NCI-H345 treated with DMSO at 0.1 percent for 48 hours (cell line): Measurements from ENCODE around the gene CFAP44.
"Not testable (repeated sequence)": the region's sequence is repeated elsewhere in the genome, so short reads cannot be mapped to it uniquely, and the experiment has no call there.

Experiments
- DNase-seq: peaks from one replicate; lab custom pipeline; 2025; ENCODE audit not compliant: unreplicated experiment; lab: John Stamatoyannopoulos, UW

The CFAP44 gene, protein sequence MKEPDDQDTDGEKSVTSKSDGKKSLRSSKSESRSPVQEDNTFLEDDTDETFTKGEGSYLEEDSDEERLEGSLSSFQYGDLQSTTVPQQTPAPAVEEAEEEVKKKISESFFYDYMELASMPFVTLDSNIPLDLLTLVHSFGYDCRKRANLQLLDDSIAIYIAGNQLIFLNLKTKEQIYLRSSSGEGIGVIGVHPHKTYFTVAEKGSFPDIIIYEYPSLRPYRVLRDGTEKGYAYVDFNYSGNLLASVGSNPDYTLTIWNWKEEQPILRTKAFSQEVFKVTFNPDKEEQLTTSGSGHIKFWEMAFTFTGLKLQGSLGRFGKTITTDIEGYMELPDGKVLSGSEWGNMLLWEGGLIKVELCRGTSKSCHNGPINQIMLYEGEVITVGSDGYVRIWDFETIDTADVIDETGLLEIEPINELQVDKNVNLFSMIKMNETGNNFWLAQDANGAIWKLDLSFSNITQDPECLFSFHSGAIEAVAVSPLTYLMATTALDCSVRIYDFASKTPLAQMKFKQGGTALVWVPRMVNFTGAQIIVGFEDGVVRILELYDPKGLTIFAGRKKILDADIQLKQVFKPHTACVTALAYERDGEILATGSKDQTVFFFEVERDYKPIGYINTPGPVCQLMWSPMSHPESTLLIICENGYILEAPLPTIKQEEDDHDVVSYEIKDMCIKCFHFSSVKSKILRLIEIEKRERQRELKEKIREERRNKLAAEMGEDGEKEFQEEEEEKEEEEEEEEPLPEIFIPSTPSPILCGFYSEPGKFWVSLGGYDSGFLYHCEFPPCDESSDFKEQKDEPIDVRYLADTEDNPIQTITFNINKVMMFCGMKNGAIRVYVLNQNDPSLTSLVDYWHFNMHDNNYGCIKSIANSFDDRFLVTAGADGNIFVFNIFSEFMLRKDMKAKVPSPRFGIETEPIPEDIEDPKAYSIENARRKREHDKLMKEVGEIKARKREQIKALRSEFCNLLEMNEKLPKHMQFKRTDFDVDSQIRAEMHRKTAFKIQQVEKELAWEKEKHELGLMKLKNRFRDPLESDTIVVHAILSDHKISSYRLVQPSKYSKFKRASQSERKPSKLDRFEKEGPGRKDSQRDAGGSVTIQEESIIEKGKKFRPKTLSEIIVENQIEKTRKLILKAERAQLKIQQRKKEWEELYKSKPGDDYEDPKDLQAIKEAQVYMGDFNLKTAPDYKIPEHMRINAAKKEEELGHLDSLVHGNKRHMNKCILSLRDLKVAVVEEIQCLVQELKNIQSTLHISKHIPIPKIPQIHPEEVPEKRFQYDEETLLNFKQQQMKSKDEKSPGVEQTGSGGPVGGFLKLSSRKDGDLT (N-terminal part only)

DNA sequence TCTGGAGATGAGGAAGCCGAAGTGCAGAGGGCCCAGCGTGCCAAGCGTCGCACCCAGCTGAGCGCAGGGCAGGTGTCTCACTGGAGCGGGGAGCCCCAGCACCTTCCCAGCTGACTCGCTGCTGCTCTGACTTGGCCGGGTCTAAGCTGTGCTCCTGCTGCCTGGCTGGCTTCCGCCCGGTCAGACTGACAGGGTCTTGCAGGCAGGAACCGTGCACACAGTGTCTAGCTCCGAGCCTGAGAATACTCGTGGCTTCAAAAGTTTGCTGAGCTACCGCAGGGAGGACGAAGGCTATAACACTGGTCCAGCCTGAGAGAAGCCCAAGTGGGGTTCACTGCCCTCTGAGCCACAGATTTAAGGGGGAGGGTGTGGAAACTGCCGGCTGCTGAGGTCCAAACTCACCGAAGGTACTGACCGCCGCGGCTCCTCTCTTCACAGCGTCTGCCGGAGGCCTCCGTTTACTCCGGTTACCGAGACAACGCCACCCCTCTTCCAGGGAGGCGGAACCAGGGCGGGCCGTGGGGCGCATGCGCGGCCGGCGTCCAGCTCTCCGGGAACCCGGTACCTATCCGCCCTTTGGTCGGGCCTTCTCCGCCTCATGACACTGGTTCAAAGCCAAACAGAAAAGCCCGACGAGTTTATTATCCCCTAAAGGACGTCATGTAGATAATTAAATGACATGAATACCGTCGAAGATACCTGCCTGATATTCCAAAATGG lies at the start of gene CFAP44:
TSS of gene CFAP44 (minus strand) at position 443 of the 720 bp plus-strand sequence. CDS start 7,829 bp downstream, outside the sequence.
- DNase-seq = no peak

DNA sequence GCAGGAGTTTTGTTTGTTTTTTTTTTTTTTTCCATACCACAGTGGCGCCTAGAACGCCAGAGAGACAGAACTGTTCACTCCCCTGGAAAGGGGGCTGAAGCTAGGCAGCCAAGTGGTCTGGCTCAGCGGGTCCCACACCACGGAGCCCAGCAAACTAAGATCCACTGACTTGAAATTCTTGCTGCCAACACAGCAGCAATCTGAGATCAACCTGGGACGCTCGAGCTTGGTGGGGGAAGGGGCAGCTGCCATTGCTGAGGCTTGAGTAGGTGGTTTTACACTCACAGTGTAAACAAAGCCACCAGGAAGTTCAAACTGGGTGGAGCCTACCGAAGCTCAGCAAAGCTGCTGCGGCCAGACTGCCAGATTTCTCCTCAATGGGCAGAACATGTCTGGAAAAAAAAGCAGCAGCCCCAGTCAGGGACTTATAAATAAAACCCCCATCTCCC lies 43.9 kb upstream of the CFAP44 start:
- no peak for DNase-seq

DNA sequence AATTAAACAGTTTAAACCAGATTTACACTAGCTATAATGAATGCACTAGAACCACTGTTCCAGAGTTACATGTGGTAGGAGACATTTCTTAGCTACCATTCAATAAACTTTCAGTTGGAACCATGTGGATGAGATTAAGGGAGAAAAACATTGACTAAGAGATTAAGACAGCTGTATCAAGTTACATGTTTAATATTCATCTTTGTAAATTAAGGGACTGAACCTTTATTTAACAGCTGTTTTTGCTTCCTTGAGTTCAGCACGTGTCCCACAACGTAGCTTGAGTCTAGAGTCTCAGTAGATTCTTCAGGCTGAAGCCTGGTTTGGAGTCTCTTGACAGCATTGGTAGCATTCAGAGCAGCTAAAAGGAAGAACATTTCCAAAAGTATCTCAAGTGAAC lies 27.2 kb upstream of the CFAP44 start:
- DNase-seq = no peak

DNA sequence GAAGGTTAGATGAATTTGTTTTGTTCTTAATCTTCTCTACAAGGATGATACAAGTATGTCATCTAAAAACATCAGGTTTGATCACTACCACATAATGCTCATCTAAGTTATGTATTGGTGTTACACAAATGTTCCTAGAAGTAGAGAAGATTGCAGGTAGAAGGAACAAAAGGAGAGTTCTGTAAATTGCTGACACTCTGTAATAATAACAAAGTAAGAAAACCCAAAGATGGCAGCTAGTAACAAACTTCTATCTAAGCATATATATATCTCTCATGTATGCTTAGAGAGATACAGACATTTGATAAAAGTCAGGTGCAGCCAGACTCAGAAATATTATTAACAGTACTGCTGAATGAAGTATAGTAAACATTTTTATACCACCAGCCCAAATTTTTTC lies 20.2 kb upstream of the CFAP44 start:
- DNase-seq = no peak

DNA sequence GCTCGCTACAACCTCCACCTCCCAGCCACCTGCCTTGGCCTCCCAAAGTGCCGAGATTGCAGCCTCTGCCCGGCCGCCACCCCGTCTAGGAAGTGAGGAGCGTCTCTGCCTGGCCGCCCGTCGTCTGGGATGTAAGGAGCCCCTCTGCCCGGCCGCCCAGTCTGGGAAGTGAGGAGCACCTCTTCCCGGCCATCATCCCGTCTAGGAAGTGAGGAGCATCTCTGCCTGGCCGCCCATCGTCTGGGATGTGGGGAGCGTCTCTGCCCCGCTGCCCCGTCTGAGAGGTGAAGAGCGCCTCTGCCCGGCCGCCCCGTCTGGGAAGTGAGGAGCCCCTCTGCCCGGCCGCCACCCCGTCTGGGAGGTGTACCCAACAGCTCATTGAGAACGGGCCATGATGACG lies 17.3 kb upstream of the CFAP44 start:
- not testable (repeated sequence) for DNase-seq

DNA sequence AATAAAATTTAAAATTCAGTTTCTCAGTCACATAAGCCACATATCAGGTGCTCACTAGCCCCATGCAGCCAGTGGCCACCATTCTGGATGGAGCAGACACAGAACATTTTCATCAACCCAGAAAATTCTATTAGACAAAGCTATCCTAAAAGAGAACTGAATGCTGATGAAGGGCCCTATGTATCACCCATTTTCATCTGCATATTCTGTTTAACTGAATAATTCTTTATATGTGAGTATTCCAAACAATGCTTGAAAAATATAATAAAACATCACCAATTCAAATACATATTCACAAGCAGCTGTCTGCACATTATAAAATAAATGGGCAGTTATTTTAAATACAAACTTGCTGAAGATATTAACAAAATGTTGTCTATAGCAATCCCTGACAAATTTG lies 14.2 kb upstream of the CFAP44 start:
- no peak for DNase-seq

DNA sequence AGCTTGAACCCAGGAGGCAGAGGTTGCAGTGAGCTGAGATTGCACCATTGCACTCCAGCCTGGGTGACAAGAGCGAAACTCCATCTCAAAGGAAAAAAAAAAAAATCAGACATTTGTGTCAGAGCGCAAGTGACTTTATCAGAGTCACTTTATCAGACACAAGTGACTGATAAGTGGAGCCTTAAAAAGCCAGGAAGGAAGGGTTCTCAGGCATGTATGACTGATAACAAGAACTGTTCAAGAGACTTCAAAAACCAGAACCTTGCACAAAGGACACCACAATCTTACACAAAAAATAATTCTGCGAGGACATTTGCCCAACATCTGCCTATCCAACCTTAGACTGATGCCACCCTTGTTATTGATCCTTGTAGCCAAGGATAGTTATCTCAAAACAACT lies 13.3 kb upstream of the CFAP44 start:
- no peak for DNase-seq

DNA sequence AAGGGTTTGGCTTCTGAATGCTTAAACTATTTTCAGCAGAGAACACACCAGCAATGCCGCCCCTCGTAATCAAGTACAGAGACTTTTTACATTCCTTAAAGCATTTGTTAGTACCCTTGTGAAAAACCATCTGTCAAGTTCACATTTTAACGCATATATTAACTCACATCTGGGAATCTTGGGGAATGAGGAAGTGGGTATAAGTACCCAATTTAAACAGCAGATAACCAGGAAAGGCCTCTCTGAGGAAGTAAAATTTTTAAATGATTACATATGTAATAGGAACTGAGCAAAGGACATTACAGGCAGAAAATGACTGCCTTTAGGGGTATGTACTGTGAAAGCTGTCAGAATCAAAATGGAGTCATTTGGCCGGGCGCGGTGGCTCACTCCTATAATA lies 12.8 kb upstream of the CFAP44 start:
- DNase-seq = no peak

DNA sequence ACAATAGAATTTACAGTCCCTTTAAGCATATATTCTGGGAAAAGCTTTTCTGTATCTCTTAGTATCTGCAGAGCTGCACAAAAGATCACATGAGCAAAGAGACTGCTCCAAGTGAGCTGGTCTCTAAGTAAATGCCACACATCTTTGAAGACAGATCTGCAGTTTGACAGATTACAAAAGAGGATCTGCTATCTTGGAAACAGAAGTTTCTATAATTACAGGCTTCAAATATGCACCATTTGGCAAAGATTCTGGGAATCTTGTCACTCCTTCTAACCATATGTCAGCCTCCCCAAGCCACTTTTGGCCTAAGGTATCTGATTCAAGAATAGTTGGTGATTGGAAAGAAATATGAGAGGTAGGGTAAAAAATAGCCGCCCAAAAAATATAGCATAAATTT lies 9.6 kb upstream of the CFAP44 start:
- no peak for DNase-seq

DNA sequence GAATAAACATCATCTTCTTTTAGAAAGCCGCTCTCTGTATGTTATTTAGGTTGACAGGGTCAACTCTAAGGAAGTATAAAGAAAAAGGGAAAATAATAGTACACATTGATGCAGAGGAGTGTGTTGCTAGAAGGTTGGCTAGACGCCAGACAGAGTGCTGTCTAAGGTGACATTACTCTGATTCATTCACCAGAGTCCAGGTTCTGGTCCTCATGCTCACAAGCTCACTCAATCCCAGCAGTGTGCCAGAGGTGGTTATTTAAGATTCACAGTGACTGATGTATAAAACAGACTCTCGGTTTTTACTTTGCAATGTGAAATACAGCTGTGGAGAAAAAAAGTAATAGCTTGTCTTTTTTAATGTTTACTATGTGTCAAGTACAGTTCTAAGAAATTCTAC lies 1.7 kb downstream of the CFAP44 start:
- no peak for DNase-seq

DNA sequence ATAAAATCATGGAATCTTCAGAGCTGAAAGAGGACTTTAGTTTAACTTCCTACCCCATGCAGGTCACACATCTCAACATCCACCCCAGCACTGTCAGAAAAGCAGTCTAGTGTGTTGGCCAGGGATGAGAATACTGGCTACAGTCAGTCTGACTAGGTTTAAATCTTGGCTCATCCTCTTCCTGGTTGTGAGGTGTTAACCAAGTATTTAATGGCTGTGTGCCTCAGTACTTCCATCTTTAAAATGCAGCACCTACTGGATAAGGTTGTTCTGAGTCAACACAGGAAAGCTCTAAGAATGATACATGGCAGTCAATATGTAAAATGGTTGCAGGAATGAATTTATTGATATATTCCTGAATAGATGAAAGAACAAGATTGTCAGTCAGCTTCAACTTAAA lies 3.1 kb downstream of the CFAP44 start:
- DNase-seq = no peak

DNA sequence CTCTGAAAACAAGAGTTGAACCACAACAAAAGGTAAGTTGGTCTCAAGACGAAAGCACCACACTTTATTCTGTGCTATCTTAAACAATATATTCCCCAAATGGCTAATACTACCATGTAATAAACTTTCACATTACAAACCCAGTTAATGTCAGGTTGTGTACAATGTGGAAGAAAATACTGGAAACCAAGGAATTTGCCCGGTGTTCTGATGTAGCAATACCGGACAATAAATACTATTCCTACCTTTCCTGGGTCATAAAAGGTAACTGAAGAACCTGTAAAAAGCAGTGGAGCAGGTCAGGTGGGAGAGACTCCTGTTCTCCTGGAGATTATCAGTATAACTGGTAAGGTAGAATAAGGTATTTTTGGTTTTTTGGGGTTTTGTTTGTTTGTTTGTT lies 3.9 kb downstream of the CFAP44 start:
- DNase-seq = no peak

DNA sequence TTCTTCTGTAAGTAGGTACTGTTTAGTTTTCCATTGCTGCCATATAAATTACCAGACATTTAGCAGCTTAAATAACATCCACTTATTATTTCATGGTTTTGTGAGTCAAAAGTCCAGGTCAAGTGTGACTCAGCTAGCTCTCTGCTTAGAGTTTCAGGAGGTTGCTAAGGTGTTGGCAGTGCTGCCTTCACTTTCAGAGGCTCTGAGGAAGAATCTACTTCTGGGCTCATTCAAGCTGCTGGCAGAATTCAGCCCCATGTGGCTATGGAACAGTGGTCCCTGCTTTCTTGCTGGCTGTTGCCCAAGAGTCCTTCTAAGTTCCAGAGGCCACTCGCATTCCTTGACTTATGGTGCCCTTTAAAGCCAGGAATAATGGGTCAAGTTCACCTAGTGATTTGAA lies 4.5 kb downstream of the CFAP44 start:
- DNase-seq = no peak

DNA sequence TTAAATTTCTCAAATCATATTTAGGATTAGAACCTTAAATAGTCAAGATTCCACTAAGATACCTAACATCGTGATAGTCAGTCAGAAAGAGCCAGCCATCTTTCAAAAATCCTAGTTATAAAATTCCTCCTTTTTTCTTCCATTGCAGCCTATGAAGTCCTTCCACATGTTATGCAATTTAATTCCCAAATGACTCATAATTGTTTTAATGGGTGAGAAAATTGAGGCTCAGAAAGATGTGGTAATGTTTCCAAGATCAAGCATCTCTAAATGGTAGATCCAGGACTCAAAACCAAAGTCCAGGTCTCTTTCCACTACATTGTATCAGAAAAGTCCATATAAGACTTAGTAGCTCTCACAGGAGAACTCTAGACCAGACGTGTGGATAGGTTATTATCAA lies 9.5 kb downstream of the CFAP44 start:
- no peak for DNase-seq

DNA sequence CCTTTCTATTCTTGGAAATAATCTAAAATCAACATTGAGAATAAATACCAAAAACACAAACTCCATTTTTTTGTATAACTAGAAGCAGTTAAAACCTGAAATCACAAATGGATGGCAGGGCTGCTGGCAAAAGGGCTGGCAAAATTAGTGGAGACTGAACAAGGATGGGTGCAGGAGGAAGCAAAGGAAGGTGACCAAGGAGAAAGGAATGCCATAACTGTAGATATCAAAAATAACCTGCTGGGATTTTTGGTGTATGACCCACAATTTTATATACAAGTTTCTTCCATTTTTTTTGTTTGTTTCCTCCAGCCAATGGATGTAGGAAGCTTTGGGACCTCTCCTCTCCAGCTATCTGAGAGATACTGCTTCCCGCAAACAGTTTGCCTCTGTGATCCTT lies 12.7 kb downstream of the CFAP44 start:
- no peak for DNase-seq

DNA sequence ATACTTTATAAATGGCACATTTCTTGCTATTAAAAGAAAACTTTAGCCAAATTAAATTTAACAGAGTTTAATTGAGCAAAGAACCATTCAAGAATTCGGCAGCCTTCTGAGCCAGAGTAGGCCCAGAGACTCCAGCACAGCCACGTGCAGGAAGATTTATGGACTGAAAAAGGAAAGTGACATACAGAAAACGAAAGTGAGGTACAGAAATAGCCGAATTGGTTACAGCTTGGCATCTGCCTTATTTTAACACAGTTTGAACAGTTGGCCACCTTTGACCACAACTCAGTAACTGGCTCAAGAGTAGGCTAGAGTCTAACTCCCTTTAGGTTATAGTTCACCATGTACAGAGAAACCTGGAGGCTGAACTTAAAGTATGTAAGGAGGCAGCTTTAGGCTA lies 17.6 kb downstream of the CFAP44 start:
- DNase-seq = no peak

DNA sequence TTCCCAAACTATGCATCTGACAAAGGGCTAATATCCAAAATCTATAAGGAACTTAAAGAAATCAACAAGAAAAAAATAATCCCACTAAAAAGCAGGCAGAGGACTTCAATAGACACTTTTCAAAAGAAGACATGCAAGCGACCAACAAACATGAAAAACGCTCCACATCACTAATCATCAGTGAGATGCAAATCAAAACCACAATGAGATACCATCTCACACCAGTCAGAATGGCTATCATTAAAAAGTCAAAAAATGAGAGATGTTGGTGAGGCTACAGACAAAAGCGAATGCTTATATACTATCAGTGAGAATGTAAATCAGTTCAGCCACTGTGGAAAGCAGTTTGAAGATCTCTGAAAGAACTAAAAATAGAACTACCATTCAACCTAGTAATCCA lies 20.2 kb downstream of the CFAP44 start:
- no peak for DNase-seq

DNA sequence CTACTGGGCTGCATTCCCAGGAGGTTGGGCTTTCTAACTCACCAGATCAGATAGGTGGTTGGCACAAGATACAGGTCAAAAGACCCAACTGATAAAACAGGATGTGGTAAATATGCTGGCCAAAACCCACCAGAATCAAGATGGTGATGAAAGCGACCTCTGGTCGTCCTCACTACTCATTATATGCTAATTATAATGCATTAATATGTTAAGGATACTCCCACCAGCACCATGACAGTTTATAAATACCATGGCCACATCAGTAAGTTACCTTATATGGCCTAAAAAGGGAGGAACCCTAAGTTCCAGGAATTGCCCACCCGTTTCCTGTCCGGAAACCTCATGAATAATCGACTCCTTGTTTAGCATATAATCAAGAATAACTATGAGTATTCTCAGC lies 31.6 kb downstream of the CFAP44 start:
- no peak for DNase-seq

DNA sequence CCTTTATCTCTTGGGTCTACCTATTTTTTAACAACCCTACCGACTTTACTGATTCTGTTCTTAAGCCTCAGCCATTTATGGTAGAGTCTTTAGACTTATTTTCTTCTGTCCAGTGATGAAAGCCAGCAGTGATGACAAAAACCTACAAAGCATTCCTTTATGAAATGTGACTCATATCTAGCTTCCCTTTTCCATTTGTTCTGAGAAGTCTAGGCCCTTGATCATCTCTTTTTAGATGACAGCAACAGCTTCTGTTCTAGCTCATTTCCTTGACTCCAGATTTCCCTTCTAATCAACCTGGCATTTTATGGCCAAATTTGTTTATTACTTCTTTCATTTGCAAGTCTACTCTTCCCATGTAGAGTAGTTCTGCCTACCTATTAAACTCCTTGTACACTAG lies 36.1 kb downstream of the CFAP44 start:
- DNase-seq = no peak

DNA sequence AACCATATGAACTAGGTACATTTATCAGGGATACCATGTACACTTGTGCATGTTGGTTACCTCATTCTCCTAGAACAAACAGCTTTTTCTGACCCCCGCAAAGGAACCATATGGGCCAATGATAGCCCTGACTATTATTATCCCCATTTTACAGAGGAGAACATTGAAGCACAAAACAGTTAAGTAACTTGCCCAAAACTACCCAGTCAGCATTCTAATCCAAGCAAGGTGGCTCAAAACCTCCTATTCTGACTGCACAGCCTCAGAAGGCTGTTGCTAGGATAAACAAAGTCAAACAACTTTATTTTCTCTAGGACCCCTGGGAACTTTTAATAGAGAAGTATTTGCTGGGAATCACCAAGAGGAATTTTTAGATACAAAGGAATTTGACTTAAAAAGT lies 36.7 kb downstream of the CFAP44 start:
- no peak for DNase-seq
